Astrocyte (in vitro differentiated cells and primary cell): ENCODE data around the gene SLC8B1. TPM values are rescaled to one million over a fixed set of nuclear protein-coding genes. Genes with fewer than 3 reads are reported as not detected.

ENCODE experiments used
- DNase-seq: peaks from one replicate; pipeline ENCODE4 v3.0.0-alpha.2; 2010; ENCODE audit warnings: low read depth
- FAIRE-seq: peaks from 2 replicates; lab custom pipeline; 2011; peaks lifted over from hg19 to GRCh38; lab: Jason Lieb, UNC
- H2AFZ ChIP-seq: 2 replicates; pipeline ENCODE4 v1.6.0; 2012; ENCODE audit warnings: low read depth, low read length, inconsistent platforms
- H3K27ac ChIP-seq: 2 replicates; pipeline ENCODE4 v1.5.1; 2011; ENCODE audit warnings: low read depth, low read length, inconsistent platforms
- H3K27me3 ChIP-seq: 2 replicates; pipeline ENCODE4 v1.6.0; 2011; ENCODE audit warnings: low read length, inconsistent platforms; ENCODE audit not compliant: insufficient read depth
- H3K36me3 ChIP-seq: 2 replicates; pipeline ENCODE4 v1.5.1; 2011; ENCODE audit warnings: low read length, inconsistent platforms; ENCODE audit not compliant: insufficient read depth
- H3K4me1 ChIP-seq: 2 replicates; pipeline ENCODE4 v1.5.1; 2011; ENCODE audit warnings: low read length, inconsistent platforms; ENCODE audit not compliant: insufficient read depth
- H3K4me2 ChIP-seq: 2 replicates; pipeline ENCODE4 v1.6.0; 2012; ENCODE audit warnings: low read length, inconsistent platforms
- H3K4me3 ChIP-seq: 2 replicates; pipeline ENCODE4 v1.5.1; 2011; ENCODE audit warnings: low read depth, mild to moderate bottlenecking, low read length, inconsistent platforms; ENCODE audit not compliant: insufficient read depth
- H3K79me2 ChIP-seq: 2 replicates; pipeline ENCODE4 v1.6.0; 2012; ENCODE audit warnings: mild to moderate bottlenecking, low read length, inconsistent platforms; ENCODE audit not compliant: insufficient read depth
- H3K9ac ChIP-seq: 2 replicates; pipeline ENCODE4 v1.6.0; 2012; ENCODE audit warnings: mild to moderate bottlenecking, low read length, inconsistent platforms
- H3K9me3 ChIP-seq: 2 replicates; pipeline ENCODE4 v1.5.1; 2012; ENCODE audit warnings: low read depth, mild to moderate bottlenecking, low read length, inconsistent platforms; ENCODE audit not compliant: insufficient read depth
- H4K20me1 ChIP-seq: 2 replicates; pipeline ENCODE4 v1.6.0; 2012; ENCODE audit warnings: low read length, inconsistent platforms; ENCODE audit not compliant: insufficient read depth
- H3K27ac Mint-ChIP-seq: one replicate; pipeline ENCODE4 v1.8.0; 2021; ENCODE audit warnings: mild to moderate bottlenecking, mixed read lengths; ENCODE audit not compliant: unreplicated experiment
- H3K27me3 Mint-ChIP-seq: one replicate; pipeline ENCODE4 v1.8.0; 2021; ENCODE audit warnings: low read depth, mixed read lengths; ENCODE audit not compliant: unreplicated experiment
- H3K36me3 Mint-ChIP-seq: one replicate; pipeline ENCODE4 v1.8.0; 2021; ENCODE audit warnings: low read depth, mixed read lengths; ENCODE audit not compliant: unreplicated experiment
- H3K4me1 Mint-ChIP-seq: one replicate; pipeline ENCODE4 v1.8.0; 2021; ENCODE audit warnings: low read depth, mixed read lengths; ENCODE audit not compliant: unreplicated experiment
- H3K4me3 Mint-ChIP-seq: one replicate; pipeline ENCODE4 v1.8.0; 2021; ENCODE audit warnings: mild to moderate bottlenecking, moderate library complexity, mixed read lengths; ENCODE audit not compliant: unreplicated experiment
- H3K9me3 Mint-ChIP-seq: one replicate; pipeline ENCODE4 v1.8.0; 2021; ENCODE audit warnings: mild to moderate bottlenecking, mixed read lengths; ENCODE audit not compliant: unreplicated experiment
- CTCF ChIP-seq: IDR thresholded peaks from 2 replicates; pipeline ENCODE4 v1.5.1; 2011; ENCODE audit warnings: low read depth, mild to moderate bottlenecking, inconsistent platforms, low read length, moderate library complexity; ENCODE audit not compliant: insufficient read depth
- EZH2 ChIP-seq: IDR thresholded peaks from 2 replicates; pipeline ENCODE4 v1.6.1; 2012; ENCODE audit warnings: mild to moderate bottlenecking, low read length, inconsistent platforms; ENCODE audit not compliant: insufficient read depth
- total RNA-seq: library from RNA; stranded (reverse); gene quantifications from 2 replicates; pipeline ENCODE4 v1.2.1, GENCODE V29; 2021

The SLC8B1 gene
- total RNA-seq, 1 donor from 2014 or later = 8.6 TPM

GRCh38 chr12:113351089-113351488, 16.2 kb upstream of the SLC8B1 start:
- Mint-ChIP-seq H3K27me3 (peaks cover 8% of the 10 kb centered on the region), H3K9me3 (no peaks in the 10 kb centered on the region), H3K36me3 (peaks cover 2% of the 10 kb centered on the region), H3K4me1 (no peaks in the 10 kb centered on the region), H3K27ac (no peak overlapping the region), H3K4me3 (no peak overlapping the region)
- H3K4me1 ChIP-seq = no peaks in the 10 kb centered on the region
- H3K27me3 ChIP-seq = no peaks in the 10 kb centered on the region
- no peak overlapping the region for H3K27ac ChIP-seq
- H3K4me3 ChIP-seq = no peak overlapping the region
- DNase-seq (no peak), FAIRE-seq (no peak)
- H3K9ac ChIP-seq = no peak overlapping the region
- no peaks in the 10 kb centered on the region for H3K36me3 ChIP-seq
- no peak overlapping the region for H2AFZ ChIP-seq
- no peaks in the 10 kb centered on the region for H4K20me1 ChIP-seq
- TF ChIP-seq CTCF (no peak), EZH2 (no peak)
- no peak overlapping the region for H3K4me2 ChIP-seq
- H3K9me3 ChIP-seq = no peaks in the 10 kb centered on the region
- no peaks in the 10 kb centered on the region for H3K79me2 ChIP-seq

GRCh38 chr12:113348849-113349536, 14.1 kb upstream of the SLC8B1 start:
- no peak overlapping the region for H3K27ac Mint-ChIP-seq
- no peaks in the 10 kb centered on the region for H4K20me1 ChIP-seq
- H3K4me1 Mint-ChIP-seq = no peaks in the 10 kb centered on the region
- H3K27me3 Mint-ChIP-seq = peaks cover 8% of the 10 kb centered on the region
- TF ChIP-seq EZH2 = no peak
- no peak for TF ChIP-seq CTCF
- H3K4me2 ChIP-seq = peak overlapping the region; percentile 9
- no peak overlapping the region for H3K9ac ChIP-seq
- H3K9me3 Mint-ChIP-seq = no peaks in the 10 kb centered on the region
- H3K27me3 ChIP-seq = no peaks in the 10 kb centered on the region
- H3K36me3 Mint-ChIP-seq = peaks cover 2% of the 10 kb centered on the region
- H3K4me3 Mint-ChIP-seq = no peak overlapping the region
- H3K4me3 ChIP-seq = no peak overlapping the region
- H3K9me3 ChIP-seq = no peaks in the 10 kb centered on the region
- H3K79me2 ChIP-seq = no peaks in the 10 kb centered on the region
- no peak overlapping the region for H3K27ac ChIP-seq
- no peaks in the 10 kb centered on the region for H3K36me3 ChIP-seq
- no peaks in the 10 kb centered on the region for H3K4me1 ChIP-seq
- FAIRE-seq (no peak), DNase-seq (no peak)
- peak overlapping the region; percentile 52 for H2AFZ ChIP-seq

GRCh38 chr12:113347892-113348291, 13.0 kb upstream of the SLC8B1 start:
- Histone ChIP-seq H4K20me1 (no peaks in the 10 kb centered on the region), H3K9me3 (no peaks in the 10 kb centered on the region), H3K4me1 (no peaks in the 10 kb centered on the region), H3K36me3 (no peaks in the 10 kb centered on the region), H3K27me3 (no peaks in the 10 kb centered on the region), H2AFZ (no peak overlapping the region), H3K9ac (no peak overlapping the region), H3K4me2 (no peak overlapping the region), H3K27ac (no peak overlapping the region), H3K4me3 (no peak overlapping the region), H3K79me2 (no peaks in the 10 kb centered on the region)
- Mint-ChIP-seq H3K27ac (no peak overlapping the region), H3K4me1 (no peaks in the 10 kb centered on the region), H3K27me3 (peaks cover 7% of the 10 kb centered on the region), H3K9me3 (no peaks in the 10 kb centered on the region), H3K4me3 (no peak overlapping the region), H3K36me3 (peaks cover 2% of the 10 kb centered on the region)
- TF ChIP-seq CTCF = no peak
- no peak for TF ChIP-seq EZH2
- DNase-seq (no peak), FAIRE-seq (no peak)
